NCI-H1436 treated with DMSO at 0.1 percent for 48 hours (cell line): ENCODE data around the gene SON.
"Not testable (repeated sequence)": the region's sequence is repeated elsewhere in the genome, so short reads cannot be mapped to it uniquely, and the experiment has no call there.

Source experiments
- DNase-seq: peaks from one replicate; lab custom pipeline; 2025; lab: John Stamatoyannopoulos, UW

Gene SON

GRCh38 chr21:33546086-33546485 is 3.2 kb downstream of the SON start:
- DNase-seq: no peak

GRCh38 chr21:33549848-33550771 is 7.3 kb downstream of the SON start:
- no peak for DNase-seq

GRCh38 chr21:33550772-33551660 is 8.2 kb downstream of the SON start:
- no peak for DNase-seq

- no peak for DNase-seq
Measured at GRCh38 chr21:33551664-33552063, 8.8 kb downstream of the SON start.

GRCh38 chr21:33552093-33552998 is 9.5 kb downstream of the SON start:
- no peak for DNase-seq

GRCh38 chr21:33552999-33553598 is 10.3 kb downstream of the SON start:
- DNase-seq: no peak

GRCh38 chr21:33554236-33554981 is 11.6 kb downstream of the SON start:
- DNase-seq: no peak

GRCh38 chr21:33554982-33555344 is 12.1 kb downstream of the SON start:
- no peak for DNase-seq

- no peak for DNase-seq
Measured at GRCh38 chr21:33557447-33557846, 14.6 kb downstream of the SON start.

GRCh38 chr21:33558777-33559421 is 16.1 kb downstream of the SON start:
- DNase-seq: no peak

GRCh38 chr21:33559813-33560212 is 17.0 kb downstream of the SON start:
- DNase-seq: no peak

- DNase-seq: no peak
Measured at GRCh38 chr21:33560965-33561364, 18.1 kb downstream of the SON start.

GRCh38 chr21:33561373-33561772 is 18.5 kb downstream of the SON start:
- DNase-seq: no peak

GRCh38 chr21:33562389-33562788 is 19.6 kb downstream of the SON start:
- DNase-seq: no peak

- DNase-seq: no peak
Measured at GRCh38 chr21:33566514-33566913, 23.7 kb downstream of the SON start.

GRCh38 chr21:33567914-33568313 is 25.1 kb downstream of the SON start:
- no peak for DNase-seq

- no peak for DNase-seq
Measured at GRCh38 chr21:33568448-33568847, 25.6 kb downstream of the SON start.

GRCh38 chr21:33569991-33570390 is 27.2 kb downstream of the SON start:
- no peak for DNase-seq

- DNase-seq: no peak
Measured at GRCh38 chr21:33572350-33572749, 29.5 kb downstream of the SON start.

- DNase-seq: not testable (repeated sequence)
Measured at GRCh38 chr21:33576741-33577141, 33.9 kb downstream of the SON start.
